ENCODE measurements around the gene TSFM. TPM values are rescaled to one million over a fixed set of nuclear protein-coding genes. Genes with fewer than 3 reads are reported as not detected.

The TSFM gene
- total and polyA plus RNA-seq, 9 of the 15 experiments (the other 6 are each of a cell fraction or from before 2014, with no cell fraction given) = 44.6 to 198 (median 60.2) TPM

DNA sequence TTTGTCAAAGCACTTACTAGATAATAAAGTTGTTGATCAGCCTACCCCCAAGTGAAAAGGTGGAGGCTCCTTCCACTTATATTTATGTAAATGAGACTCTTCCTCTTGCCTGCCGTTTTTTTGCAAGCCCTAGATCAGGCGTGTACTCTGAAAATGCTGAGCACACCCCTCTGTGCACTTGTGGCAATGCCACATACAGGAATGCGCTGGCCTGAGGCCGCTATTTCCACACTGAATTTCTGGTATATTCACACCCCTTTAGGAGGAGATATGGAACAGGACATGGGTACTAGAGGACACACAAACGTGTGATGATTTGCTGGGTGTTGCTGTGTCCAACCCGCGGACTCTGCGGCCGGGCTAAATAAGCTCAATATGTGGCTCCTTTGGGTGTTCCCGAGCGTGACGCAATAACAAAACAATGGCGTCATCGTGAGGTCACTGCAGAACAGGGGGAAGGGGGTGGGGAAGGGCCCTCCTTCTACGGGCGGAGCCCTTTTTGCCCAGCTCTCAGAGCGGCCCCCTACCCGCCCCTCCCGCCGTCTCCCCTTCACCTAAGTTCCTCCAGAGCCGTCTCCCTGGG, 38.3 kb upstream of the TSFM start (continued):
- TF ChIP-seq, protein P1, sequence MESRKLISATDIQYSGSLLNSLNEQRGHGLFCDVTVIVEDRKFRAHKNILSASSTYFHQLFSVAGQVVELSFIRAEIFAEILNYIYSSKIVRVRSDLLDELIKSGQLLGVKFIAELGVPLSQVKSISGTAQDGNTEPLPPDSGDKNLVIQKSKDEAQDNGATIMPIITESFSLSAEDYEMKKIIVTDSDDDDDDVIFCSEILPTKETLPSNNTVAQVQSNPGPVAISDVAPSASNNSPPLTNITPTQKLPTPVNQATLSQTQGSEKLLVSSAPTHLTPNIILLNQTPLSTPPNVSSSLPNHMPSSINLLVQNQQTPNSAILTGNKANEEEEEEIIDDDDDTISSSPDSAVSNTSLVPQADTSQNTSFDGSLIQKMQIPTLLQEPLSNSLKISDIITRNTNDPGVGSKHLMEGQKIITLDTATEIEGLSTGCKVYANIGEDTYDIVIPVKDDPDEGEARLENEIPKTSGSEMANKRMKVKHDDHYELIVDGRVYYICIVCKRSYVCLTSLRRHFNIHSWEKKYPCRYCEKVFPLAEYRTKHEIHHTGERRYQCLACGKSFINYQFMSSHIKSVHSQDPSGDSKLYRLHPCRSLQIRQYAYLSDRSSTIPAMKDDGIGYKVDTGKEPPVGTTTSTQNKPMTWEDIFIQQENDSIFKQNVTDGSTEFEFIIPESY (CRISPR knock-in tag; IDR thresholded peaks at IDR 0.05) = peak; percentile 96
- TF ChIP-seq NCOA1 (IDR thresholded peaks at IDR 0.05; ENCODE audit: low read depth) = peak; percentile 97
- TF ChIP-seq TBL1XR1 (IDR thresholded peaks at IDR 0.05; ENCODE audit: low read length in 2 of 2) = peak in 1 of 2 experiments; percentile 92; a peak in 2 of 4 replicates
- TF ChIP-seq, protein P2, sequence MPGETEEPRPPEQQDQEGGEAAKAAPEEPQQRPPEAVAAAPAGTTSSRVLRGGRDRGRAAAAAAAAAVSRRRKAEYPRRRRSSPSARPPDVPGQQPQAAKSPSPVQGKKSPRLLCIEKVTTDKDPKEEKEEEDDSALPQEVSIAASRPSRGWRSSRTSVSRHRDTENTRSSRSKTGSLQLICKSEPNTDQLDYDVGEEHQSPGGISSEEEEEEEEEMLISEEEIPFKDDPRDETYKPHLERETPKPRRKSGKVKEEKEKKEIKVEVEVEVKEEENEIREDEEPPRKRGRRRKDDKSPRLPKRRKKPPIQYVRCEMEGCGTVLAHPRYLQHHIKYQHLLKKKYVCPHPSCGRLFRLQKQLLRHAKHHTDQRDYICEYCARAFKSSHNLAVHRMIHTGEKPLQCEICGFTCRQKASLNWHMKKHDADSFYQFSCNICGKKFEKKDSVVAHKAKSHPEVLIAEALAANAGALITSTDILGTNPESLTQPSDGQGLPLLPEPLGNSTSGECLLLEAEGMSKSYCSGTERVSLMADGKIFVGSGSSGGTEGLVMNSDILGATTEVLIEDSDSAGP (CRISPR knock-in tag; IDR thresholded peaks at IDR 0.05) = 0 out of 2 replicates have a peak, but pooled peaks have one; percentile 29
- TF ChIP-seq ZNF354B (CRISPR knock-in tag; IDR thresholded peaks at IDR 0.05) = no peak
- no peak for TF ChIP-seq RFX7 (CRISPR knock-in tag; IDR thresholded peaks at IDR 0.05)
- TF ChIP-seq, protein P3, sequence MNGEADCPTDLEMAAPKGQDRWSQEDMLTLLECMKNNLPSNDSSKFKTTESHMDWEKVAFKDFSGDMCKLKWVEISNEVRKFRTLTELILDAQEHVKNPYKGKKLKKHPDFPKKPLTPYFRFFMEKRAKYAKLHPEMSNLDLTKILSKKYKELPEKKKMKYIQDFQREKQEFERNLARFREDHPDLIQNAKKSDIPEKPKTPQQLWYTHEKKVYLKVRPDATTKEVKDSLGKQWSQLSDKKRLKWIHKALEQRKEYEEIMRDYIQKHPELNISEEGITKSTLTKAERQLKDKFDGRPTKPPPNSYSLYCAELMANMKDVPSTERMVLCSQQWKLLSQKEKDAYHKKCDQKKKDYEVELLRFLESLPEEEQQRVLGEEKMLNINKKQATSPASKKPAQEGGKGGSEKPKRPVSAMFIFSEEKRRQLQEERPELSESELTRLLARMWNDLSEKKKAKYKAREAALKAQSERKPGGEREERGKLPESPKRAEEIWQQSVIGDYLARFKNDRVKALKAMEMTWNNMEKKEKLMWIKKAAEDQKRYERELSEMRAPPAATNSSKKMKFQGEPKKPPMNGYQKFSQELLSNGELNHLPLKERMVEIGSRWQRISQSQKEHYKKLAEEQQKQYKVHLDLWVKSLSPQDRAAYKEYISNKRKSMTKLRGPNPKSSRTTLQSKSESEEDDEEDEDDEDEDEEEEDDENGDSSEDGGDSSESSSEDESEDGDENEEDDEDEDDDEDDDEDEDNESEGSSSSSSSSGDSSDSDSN (IDR thresholded peaks at IDR 0.05; ENCODE audit: borderline replicate concordance in 1 of 2, low read depth in 2 of 2, low read length in 2 of 2) = no peak
- TF ChIP-seq TAF1 (IDR thresholded peaks at IDR 0.05; ENCODE audit: control insufficient read depth, extremely low read depth, insufficient read depth, low read length, severe bottlenecking) = peak; percentile 2
- TF ChIP-seq ZNF23 (CRISPR knock-in tag; IDR thresholded peaks at IDR 0.05) = no peak
- TF ChIP-seq MTA3 (IDR thresholded peaks at IDR 0.05; ENCODE audit: borderline replicate concordance) = peak; percentile 99
- TF ChIP-seq CSDE1 (IDR thresholded peaks at IDR 0.05) = peak in 1 of 2 experiments; percentile 87; a peak in 2 of 4 replicates
- TF ChIP-seq HDAC2 (IDR thresholded peaks at IDR 0.05) = peak; percentile 79; the same call in 1 of the 2 replicates
- TF ChIP-seq, protein P4, sequence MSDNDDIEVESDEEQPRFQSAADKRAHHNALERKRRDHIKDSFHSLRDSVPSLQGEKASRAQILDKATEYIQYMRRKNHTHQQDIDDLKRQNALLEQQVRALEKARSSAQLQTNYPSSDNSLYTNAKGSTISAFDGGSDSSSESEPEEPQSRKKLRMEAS (CRISPR knock-in tag; IDR thresholded peaks at IDR 0.05) = no peak
- no peak for TF ChIP-seq HOXB6 (CRISPR knock-in tag; IDR thresholded peaks at IDR 0.05; ENCODE audit: borderline replicate concordance)
- TF ChIP-seq ZC3H11A (IDR thresholded peaks at IDR 0.05; ENCODE audit: low read depth, low read length) = no peak
- peak; percentile 99 for TF ChIP-seq CREB1 (IDR thresholded peaks at IDR 0.05)
- peak; percentile 97 for TF ChIP-seq CREB1 (CRISPR knock-in tag; IDR thresholded peaks at IDR 0.05)
- TF ChIP-seq, protein P5, sequence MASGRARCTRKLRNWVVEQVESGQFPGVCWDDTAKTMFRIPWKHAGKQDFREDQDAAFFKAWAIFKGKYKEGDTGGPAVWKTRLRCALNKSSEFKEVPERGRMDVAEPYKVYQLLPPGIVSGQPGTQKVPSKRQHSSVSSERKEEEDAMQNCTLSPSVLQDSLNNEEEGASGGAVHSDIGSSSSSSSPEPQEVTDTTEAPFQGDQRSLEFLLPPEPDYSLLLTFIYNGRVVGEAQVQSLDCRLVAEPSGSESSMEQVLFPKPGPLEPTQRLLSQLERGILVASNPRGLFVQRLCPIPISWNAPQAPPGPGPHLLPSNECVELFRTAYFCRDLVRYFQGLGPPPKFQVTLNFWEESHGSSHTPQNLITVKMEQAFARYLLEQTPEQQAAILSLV (tag; IDR thresholded peaks at IDR 0.05) = peak; percentile 73; the same call in 1 of the 2 replicates
- TF ChIP-seq ZKSCAN1 (IDR thresholded peaks at IDR 0.05; ENCODE audit: low read depth, low read length) = no peak
- TF ChIP-seq, protein P6, sequence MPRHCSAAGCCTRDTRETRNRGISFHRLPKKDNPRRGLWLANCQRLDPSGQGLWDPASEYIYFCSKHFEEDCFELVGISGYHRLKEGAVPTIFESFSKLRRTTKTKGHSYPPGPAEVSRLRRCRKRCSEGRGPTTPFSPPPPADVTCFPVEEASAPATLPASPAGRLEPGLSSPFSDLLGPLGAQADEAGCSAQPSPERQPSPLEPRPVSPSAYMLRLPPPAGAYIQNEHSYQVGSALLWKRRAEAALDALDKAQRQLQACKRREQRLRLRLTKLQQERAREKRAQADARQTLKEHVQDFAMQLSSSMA (CRISPR knock-in tag; IDR thresholded peaks at IDR 0.05) = no peak

Data from K562 (cell line).